Right cardiac atrium (tissue), 5 donors: ENCODE results near the gene DNAJA2. TPM values are rescaled to one million over a fixed set of nuclear protein-coding genes. Genes with fewer than 3 reads are reported as not detected.

Experiments
- ATAC-seq, 2 donors: fragments of 200-7000 bp; cut with Tn5 transposase; one replicate each; pipeline versions ENCODE4 v1.8.0 to v1.9.1; 2020; ENCODE audit warnings: moderate library complexity in 2 of 2, mild to moderate bottlenecking in 1 of 2
- DNase-seq, 3 donors: peaks; one replicate each; pipeline ENCODE4 v3.0.0-alpha.2; 2020
- H3K27ac ChIP-seq: one replicate; pipeline ENCODE4 v1.5.1; 2013; ENCODE audit warnings: mild to moderate bottlenecking, low read length, control low read depth, moderate library complexity
- H3K27me3 ChIP-seq: one replicate; pipeline ENCODE4 v1.6.1; 2013; ENCODE audit not compliant: control insufficient read depth, insufficient read depth
- H3K4me1 ChIP-seq: one replicate; pipeline ENCODE4 v1.6.1; 2013; ENCODE audit warnings: low read length; ENCODE audit not compliant: control insufficient read depth, insufficient read depth
- H3K4me3 ChIP-seq: one replicate; pipeline ENCODE4 v1.5.1; 2013; ENCODE audit warnings: low read length, control low read depth
- H3K9me3 ChIP-seq: one replicate; pipeline ENCODE4 v1.6.1; 2013; ENCODE audit warnings: low read length; ENCODE audit not compliant: control insufficient read depth
- WGBS: extraction: QIAGEN DNeasy Blood & Tissue Kit; methylation state at CpG from one replicate; pipeline ENCODE4 v1.1.7; 2013; 5-methylcytosine and 5-hydroxymethylcytosine counted together
- intact Hi-C, 4 donors: fragments of 100-400 bp; cut with DNase I; formaldehyde crosslinking; loops; one replicate each; pipeline versions ENCODE4 v1.11.0 to v1.14.0; 2022 to 2023
- polyA plus RNA-seq: library from polyadenylated mRNA; stranded (reverse); fragments of 200-250 nt; gene quantifications from one replicate; pipeline ENCODE4 v1.2.3, GENCODE V29; 2013
- total RNA-seq, 4 donors: library from RNA; stranded (reverse); fragmentation: NEBNext Ultra II Directional; extraction: Animal tissue kit (Norgen Biotek cat#: 25700); gene quantifications; one replicate each; pipeline ENCODE4 v1.2.1, GENCODE V29; 2021
- donor health status: healthy with polysubstance abuse.
- donor health status: DM: no; HTN: yes; CAD: no.
- donor health status: DM: no; HTN: no; CAD: no.
- donor health status: DM: no; HTN: yes; CAD: no; lungs with severe emphysema.
- donor health status: DM: yes; HTN: yes; CAD: no.

The DNAJA2 gene
- total and polyA plus RNA-seq, 5 donors = 74.9 to 97.2 (median 92.2) TPM

DNA sequence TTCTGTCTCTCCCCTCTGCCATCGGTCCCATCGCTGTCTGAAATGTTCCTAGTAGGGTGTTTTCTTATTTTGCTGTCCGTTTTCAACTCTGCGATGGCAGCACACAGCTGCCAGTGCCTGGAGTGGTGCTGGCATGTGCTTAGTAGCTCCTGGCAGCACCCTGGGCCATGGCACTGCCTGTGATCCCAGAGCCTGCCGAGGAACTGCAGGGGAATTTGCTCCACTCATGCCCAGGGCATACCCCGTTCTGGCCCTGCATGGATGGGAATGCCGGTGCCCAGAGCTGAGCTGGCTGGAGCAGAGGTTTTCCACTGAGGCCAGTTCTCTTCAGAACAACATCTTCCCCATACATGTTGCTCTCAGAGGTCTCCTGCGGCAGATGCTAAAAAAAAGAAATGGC lies 46.2 kb downstream of the DNAJA2 start:
- no peak overlapping the region for H3K4me3 ChIP-seq
- no peak overlapping the region for H3K27ac ChIP-seq
- WGBS = 90% methylated on average over 8 of the region's 8 CpGs
- no peaks in the 10 kb centered on the region for H3K9me3 ChIP-seq
- no peaks in the 10 kb centered on the region for H3K4me1 ChIP-seq
- intact Hi-C loops = no loop called here
- DNase-seq (no peak), ATAC-seq (no peak)
- no peaks in the 10 kb centered on the region for H3K27me3 ChIP-seq

DNA sequence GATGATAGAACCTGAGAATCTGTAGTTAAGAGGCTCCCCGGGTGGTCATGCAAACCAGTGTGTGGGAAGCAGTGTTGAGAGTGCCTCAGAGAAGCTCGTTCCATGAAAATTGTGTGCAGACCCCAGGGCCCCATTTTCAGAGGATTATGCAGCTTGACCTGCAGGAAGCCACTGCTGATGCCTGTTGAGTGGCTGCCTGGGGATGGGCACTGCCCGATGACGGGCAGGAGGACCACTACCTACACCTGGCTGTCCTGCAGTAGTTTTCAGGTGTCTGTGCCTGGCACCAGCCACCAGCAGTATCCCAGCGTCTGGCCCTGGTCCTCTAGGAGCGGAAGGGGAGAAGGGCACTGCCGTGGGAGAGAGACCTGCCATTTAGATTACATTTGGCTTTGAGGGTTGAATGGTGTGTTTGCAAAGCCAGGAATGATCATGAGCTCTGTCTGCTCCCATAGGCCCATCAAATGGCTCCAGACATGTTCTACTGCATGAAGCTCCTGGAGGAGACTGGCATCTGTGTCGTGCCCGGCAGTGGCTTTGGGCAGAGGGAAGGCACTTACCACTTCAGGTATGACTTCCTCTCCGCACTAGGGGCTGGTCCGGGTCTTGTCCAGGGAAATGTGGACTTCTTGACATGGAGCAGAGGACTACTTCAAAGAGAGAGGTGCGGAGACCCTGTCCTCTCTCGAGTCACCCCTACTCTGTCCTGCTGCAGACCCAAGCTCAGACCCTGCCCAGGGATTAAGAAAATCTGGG lies 46.8 kb downstream of the DNAJA2 start:
- intact Hi-C loops = no loop called here
- H3K4me3 ChIP-seq = no peak overlapping the region
- no peak for ATAC-seq
- H3K9me3 ChIP-seq = no peaks in the 10 kb centered on the region
- no peak for DNase-seq
- H3K4me1 ChIP-seq = no peaks in the 10 kb centered on the region
- H3K27ac ChIP-seq = no peak overlapping the region
- WGBS = 94% methylated on average over 13 of the region's 13 CpGs
- H3K27me3 ChIP-seq = no peaks in the 10 kb centered on the region

DNA sequence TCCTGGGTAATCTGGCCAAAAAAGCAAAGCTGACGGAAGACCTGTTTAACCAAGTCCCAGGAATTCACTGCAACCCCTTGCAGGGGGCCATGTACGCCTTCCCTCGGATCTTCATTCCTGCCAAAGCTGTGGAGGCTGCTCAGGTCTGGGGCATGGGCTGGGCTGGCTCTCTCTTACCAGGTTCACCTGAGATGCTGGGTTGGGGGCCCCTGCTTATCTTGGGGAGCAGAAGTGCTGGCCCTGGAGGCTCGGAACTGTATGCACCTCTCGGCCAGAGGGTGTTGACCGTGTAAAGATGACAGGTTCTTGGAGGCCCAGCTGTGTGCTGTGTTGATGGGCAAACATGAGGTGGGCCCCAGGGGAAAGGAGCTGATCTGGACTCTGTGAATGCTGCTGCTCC lies 49.1 kb downstream of the DNAJA2 start:
- H3K4me1 ChIP-seq = no peaks in the 10 kb centered on the region
- peak in 1 of 3 donors; percentile 41 for DNase-seq
- intact Hi-C loops = no loop called here
- WGBS = 88% methylated on average over 6 of the region's 6 CpGs
- no peak overlapping the region for H3K27ac ChIP-seq
- ATAC-seq = no peak
- H3K27me3 ChIP-seq = no peaks in the 10 kb centered on the region
- H3K9me3 ChIP-seq = no peaks in the 10 kb centered on the region
- no peak overlapping the region for H3K4me3 ChIP-seq

DNA sequence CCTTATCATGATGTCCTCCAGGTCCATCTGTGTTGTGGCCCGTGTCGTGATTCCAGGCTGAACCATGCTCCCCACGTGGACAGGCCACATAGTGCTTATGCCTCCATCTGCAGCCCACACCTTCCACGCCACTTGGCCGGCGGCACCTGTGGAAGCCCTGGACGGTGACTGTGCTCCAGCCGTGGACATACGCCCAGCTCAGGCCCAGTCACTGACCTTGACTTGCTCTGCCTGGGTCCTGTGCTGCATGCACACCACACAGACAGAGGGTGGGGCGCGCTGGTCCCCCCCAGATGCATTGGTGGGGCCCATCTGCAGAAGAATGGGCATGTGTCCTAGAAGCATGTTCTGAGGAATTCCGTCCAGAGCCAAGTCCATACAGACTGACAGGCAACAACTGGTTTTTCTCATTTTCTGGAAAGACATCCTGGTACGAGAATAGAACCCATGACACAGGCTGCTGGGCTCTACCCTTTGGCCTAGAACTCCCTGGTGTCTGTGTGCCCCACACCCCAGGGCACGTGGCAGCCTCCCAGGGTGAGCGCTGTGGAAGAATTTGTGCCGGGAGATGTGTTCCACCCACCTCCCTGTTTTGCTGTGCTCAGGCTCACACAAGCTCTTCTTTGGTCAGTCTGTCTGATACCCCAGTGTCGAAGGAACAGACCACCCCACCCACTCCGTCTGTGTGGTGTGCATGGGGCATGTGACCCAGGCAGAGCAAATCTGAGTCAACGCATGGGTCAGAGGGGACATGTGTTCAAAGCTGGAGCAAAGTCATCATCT lies 49.8 kb downstream of the DNAJA2 start:
- H3K27ac ChIP-seq = no peak overlapping the region
- peak in 1 of 3 donors; percentile 48 for DNase-seq
- intact Hi-C loops = no loop called here

DNA sequence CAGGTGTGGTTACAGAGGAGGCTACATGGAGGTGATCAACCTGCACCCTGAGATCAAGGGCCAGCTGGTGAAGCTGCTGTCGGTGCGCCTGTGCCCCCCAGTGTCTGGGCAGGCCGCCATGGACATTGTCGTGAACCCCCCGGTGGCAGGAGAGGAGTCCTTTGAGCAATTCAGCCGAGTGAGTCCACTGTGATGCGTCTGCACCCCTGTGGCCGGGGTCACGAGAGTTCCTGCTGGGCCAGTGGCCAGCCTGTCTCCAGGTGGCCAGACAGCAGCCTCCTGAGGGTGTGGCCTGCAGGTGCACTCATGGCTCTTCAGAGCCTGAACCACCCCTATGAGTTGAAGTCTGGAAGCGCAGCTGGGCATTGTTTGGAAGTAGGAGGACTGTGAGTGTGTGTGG lies 51.2 kb downstream of the DNAJA2 start:
- Histone ChIP-seq H3K27me3 (no peaks in the 10 kb centered on the region), H3K9me3 (no peaks in the 10 kb centered on the region), H3K4me3 (no peak overlapping the region), H3K4me1 (no peaks in the 10 kb centered on the region), H3K27ac (no peak overlapping the region)
- peak in 1 of 3 donors; percentile 26 for DNase-seq
- WGBS = 94% methylated on average over 10 of the region's 10 CpGs
- ATAC-seq = no peak
- intact Hi-C loops = no loop called here

More for the DNA sequence above, 49.8 kb downstream of the DNAJA2 start:
- Histone ChIP-seq H3K9me3 (no peaks in the 10 kb centered on the region), H3K4me1 (no peaks in the 10 kb centered on the region), H3K27me3 (no peaks in the 10 kb centered on the region), H3K4me3 (no peak overlapping the region)
- 83% methylated on average over 19 of the region's 19 CpGs for WGBS
- no peak for ATAC-seq

DNA sequence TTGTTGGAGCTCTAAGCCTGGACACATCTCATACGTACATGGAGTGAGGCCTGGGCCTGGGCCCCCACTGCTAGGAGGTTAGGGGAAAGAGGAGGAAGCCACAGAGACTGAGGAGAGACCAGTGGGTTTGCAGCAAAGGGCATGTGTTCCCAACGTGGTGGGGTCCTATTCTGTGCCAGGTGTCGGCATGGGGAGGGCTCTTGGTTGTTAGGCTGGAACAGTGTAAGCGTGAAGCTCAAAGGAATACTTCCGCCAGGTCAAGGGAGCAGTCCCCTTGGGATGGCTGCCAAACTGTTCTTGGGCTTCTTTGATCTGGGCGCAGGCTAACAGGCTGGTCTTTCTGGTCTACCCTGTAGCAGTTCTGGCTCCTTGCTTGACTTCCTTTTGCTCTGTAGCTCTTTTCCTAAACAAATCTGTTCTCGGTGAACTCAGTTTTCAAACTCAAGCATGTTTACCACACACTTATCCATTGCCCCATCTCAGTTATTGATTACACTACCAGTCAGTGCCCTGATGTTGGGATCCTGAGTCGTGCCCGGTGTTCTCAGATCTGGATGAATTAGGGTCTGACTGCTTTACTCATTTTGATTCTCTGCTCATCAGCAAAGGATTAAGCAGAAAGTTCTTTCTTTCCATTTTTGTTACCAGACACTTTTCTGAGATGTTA lies 52.9 kb downstream of the DNAJA2 start:
- DNase-seq (peak in 1 of 3 donors; percentile 5), ATAC-seq (no peak)
- 73% methylated on average over 9 of the region's 9 CpGs for WGBS
- Histone ChIP-seq H3K4me3 (no peak overlapping the region), H3K27me3 (no peaks in the 10 kb centered on the region), H3K4me1 (no peaks in the 10 kb centered on the region), H3K9me3 (no peaks in the 10 kb centered on the region), H3K27ac (no peak overlapping the region)
- intact Hi-C loops = no loop called here

DNA sequence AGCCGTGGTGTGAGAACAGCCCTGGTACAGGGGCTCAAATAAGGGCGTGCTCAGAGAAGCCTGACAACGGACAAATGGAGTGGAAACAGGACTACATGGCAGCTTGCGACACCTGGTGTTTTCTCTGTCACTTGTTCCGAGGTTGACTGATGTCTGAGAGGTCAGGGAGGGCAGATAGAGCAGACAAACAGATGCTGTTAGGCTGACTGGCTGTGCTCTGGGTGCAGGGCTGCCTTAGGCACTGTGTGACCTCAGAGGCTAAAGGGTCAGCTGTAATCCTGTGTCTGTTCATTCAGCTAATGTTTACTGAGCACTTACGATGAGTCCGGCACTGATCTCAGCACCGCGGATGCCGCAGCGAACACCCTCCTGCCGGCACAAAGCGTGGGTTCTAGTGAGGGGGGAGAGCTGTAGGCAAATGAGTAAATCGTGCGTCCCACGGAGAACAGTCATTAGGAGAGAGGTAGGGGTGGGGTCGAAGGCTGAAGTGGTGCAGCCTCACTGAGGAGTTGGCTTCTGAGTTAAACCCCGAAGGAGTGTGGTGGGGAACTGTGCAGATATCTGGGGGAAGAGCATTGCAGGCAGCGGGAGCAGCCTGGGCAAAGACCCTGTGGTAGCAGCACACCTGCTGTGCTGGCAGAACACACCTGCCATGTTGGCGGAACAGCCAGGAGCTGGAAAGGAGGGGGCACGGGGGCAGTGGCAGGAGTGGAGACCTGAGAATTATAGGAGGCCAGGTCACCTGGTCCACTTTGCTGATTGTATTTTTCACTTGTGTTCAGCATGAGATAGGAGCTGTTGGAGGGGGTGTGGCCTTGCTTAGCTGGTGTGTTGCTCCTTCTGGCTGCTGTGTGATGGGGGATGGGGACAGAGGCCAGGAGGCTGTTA lies 54.3 kb downstream of the DNAJA2 start:
- Histone ChIP-seq H3K9me3 (no peaks in the 10 kb centered on the region), H3K4me1 (no peaks in the 10 kb centered on the region), H3K27me3 (no peaks in the 10 kb centered on the region), H3K4me3 (no peak overlapping the region), H3K27ac (no peak overlapping the region)
- WGBS = 69% methylated on average over 21 of the region's 21 CpGs
- peak in 1 of 3 donors; percentile 17 for DNase-seq
- no peak for ATAC-seq
- intact Hi-C loops = no loop called here

DNA sequence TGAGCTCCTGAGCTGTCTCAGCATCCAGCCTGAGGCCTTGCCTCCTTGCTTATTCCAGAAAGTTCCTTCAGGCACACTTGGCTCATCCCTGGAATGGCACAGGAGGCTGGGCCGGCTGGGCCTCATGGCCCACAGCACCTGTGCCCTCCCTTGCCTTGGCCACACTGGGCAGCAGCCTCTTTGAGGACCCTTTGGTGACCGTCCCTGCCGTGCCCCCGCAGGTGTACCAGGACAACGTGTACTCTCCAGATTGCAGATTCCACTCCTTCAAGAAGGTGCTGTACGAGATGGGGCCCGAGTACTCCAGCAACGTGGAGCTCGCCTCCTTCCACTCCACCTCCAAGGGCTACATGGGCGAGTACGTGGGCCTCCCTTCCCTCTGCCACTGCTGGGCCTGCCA lies 55.1 kb downstream of the DNAJA2 start:
- intact Hi-C loops = no loop called here
- DNase-seq (no peak), ATAC-seq (no peak)
- no peaks in the 10 kb centered on the region for H3K9me3 ChIP-seq
- no peak overlapping the region for H3K27ac ChIP-seq
- H3K4me3 ChIP-seq = no peak overlapping the region
- 86% methylated on average over 11 of the region's 11 CpGs for WGBS
- no peaks in the 10 kb centered on the region for H3K4me1 ChIP-seq
- no peaks in the 10 kb centered on the region for H3K27me3 ChIP-seq

DNA sequence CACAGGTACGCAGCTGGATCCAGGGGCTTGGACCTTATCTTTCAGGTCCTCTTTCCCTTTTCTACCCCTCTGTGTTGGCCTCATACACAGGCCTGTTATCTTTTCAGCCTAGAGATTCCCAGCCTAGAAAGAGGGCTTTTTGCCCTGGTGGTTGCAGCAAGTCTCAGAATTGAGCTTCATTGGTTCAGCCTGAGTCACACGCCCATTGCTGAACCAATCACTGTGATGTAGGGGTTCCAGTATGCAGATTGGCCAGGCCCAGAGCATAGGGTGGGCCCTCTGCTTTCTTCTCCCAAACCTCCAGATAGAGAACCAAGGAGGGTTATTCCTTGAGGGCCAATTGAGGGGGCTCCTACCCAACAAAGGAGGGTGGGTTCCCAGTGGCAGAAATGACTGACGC lies 56.5 kb downstream of the DNAJA2 start:
- no peak for ATAC-seq
- 98% methylated on average over 3 of the region's 3 CpGs for WGBS
- intact Hi-C loops = no loop called here

DNA sequence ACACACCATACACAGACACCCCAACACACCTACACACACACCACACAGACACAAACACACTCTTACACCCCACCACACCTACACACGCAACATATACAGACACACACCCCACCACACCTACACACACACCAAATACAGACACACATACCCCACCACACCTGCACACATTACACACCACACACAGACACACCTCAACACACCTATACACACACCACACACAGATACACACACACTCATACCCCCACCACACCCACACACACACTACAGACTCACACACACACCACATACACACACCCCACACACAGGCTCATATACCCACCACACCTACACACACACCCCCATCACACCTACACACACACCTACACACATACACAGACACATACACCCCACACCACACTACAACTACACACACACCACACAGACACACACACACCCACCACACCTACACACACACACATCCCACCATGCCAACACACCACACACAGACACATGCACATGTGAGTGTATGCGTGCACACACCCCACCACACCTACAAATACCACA lies 57.9 kb downstream of the DNAJA2 start:
- ATAC-seq = no peak
- Histone ChIP-seq H3K4me1 (no peaks in the 10 kb centered on the region), H3K27ac (no peak overlapping the region), H3K9me3 (no peaks in the 10 kb centered on the region), H3K4me3 (no peak overlapping the region), H3K27me3 (no peaks in the 10 kb centered on the region)
- DNase-seq = no peak
- intact Hi-C loops = no loop called here
- WGBS = 96% methylated on average over 2 of the region's 2 CpGs

More for the DNA sequence above, 56.5 kb downstream of the DNAJA2 start:
- H3K9me3 ChIP-seq = no peaks in the 10 kb centered on the region
- no peaks in the 10 kb centered on the region for H3K27me3 ChIP-seq
- no peak overlapping the region for H3K4me3 ChIP-seq
- DNase-seq = no peak
- no peak overlapping the region for H3K27ac ChIP-seq
- no peaks in the 10 kb centered on the region for H3K4me1 ChIP-seq
